Neural cell (in vitro differentiated cells): ENCODE data around the gene ZCWPW2. TPM values are rescaled to one million over a fixed set of nuclear protein-coding genes. Genes with fewer than 3 reads are reported as not detected.

Source experiments
- H2AFZ ChIP-seq: fragments of 200-600, 300-800 bp; sonication (generic), shearing (Covaris generic); 2 replicates; pipeline ENCODE4 v1.6.0; 2014; ENCODE audit warnings: low read depth, mild to moderate bottlenecking, antibody characterized with exemption, low read length, moderate library complexity
- H3F3A ChIP-seq: fragments of 200-600 bp; shearing (Covaris generic); 2 replicates; pipeline ENCODE4 v1.6.1; 2016; ENCODE audit warnings: mild to moderate bottlenecking, moderate library complexity, mixed read lengths, antibody characterized with exemption, low read length; ENCODE audit not compliant: insufficient read depth, poor library complexity, severe bottlenecking
- H3K27ac ChIP-seq: fragments of 200-600, 300-800 bp; sonication (generic), shearing (Covaris generic); 2 replicates; pipeline ENCODE4 v1.5.1; 2014; ENCODE audit warnings: mild to moderate bottlenecking, low read length, moderate library complexity
- H3K27me3 ChIP-seq: fragments of 300-800, 200-600 bp; sonication (generic), shearing (Covaris generic); 2 replicates; pipeline ENCODE4 v1.6.0; 2014; ENCODE audit warnings: mild to moderate bottlenecking, low read depth, low read length, moderate library complexity; ENCODE audit not compliant: insufficient read depth
- H3K36me3 ChIP-seq: fragments of 300-800, 200-600 bp; sonication (generic), shearing (Covaris generic); 2 replicates; pipeline ENCODE4 v1.5.1; 2014; ENCODE audit warnings: mild to moderate bottlenecking, antibody characterized with exemption, low read length, moderate library complexity; ENCODE audit not compliant: insufficient read depth
- H3K4me2 ChIP-seq: fragments of 300-800, 200-600 bp; sonication (generic), shearing (Covaris generic); 2 replicates; pipeline ENCODE4 v1.6.0; 2014; ENCODE audit warnings: mild to moderate bottlenecking, low read length
- H3K4me3 ChIP-seq: fragments of 300-800, 200-600 bp; sonication (generic), shearing (Covaris generic); 2 replicates; pipeline ENCODE4 v1.5.1; 2014; ENCODE audit warnings: mild to moderate bottlenecking, low read length, moderate library complexity
- H3K79me2 ChIP-seq: fragments of 200-600 bp; shearing (Covaris generic); replicated peaks from 2 replicates; pipeline ENCODE4 v1.6.0; 2014; ENCODE audit warnings: mild to moderate bottlenecking, low read length, moderate library complexity; ENCODE audit not compliant: insufficient read depth
- H3K9ac ChIP-seq: fragments of 300-800, 200-600 bp; sonication (generic), shearing (Covaris generic); 2 replicates; pipeline ENCODE4 v1.6.1; 2016; ENCODE audit warnings: mild to moderate bottlenecking, low read length, mixed read lengths
- H3K9me2 ChIP-seq: fragments of 200-600 bp; shearing (Covaris generic); 2 replicates; pipeline ENCODE4 v1.6.1; 2016; ENCODE audit warnings: mild to moderate bottlenecking, low read length, mixed read lengths; ENCODE audit not compliant: insufficient read depth
- H3K9me3 ChIP-seq: fragments of 200-600, 300-800 bp; sonication (generic), shearing (Covaris generic); 2 replicates; pipeline ENCODE4 v1.6.1; 2016; ENCODE audit warnings: mild to moderate bottlenecking, mixed run types, low read length, moderate library complexity, mixed read lengths
- H4K20me1 ChIP-seq: fragments of 200-600 bp; shearing (Covaris generic); 2 replicates; pipeline ENCODE4 v1.6.1; 2016; ENCODE audit warnings: mild to moderate bottlenecking, mixed run types; ENCODE audit not compliant: insufficient read depth
- CTCF ChIP-seq: fragments of 450-650 bp; IDR thresholded peaks from 2 replicates; pipeline ENCODE4 v1.5.1; 2014; ENCODE audit warnings: antibody characterized with exemption, mild to moderate bottlenecking, moderate library complexity; ENCODE audit not compliant: poor library complexity, severe bottlenecking
- EP300 ChIP-seq: fragments of 450-650 bp; conservative IDR thresholded peaks from 2 replicates; pipeline ENCODE4 v1.6.1; 2014; ENCODE audit warnings: antibody characterized with exemption, mild to moderate bottlenecking, moderate library complexity; ENCODE audit not compliant: poor library complexity, severe bottlenecking
- EZH2 ChIP-seq: fragments of 200-600, 300-800 bp; shearing (Covaris generic), sonication (generic); IDR thresholded peaks from 2 replicates; pipeline ENCODE4 v1.6.1; 2014; ENCODE audit warnings: antibody characterized with exemption, low read length, borderline replicate concordance, mild to moderate bottlenecking; ENCODE audit not compliant: insufficient read depth, poor library complexity, severe bottlenecking
- MXI1 ChIP-seq: fragments of 450-650 bp; conservative IDR thresholded peaks from 2 replicates; pipeline ENCODE4 v1.6.1; 2014; ENCODE audit warnings: antibody characterized with exemption, mild to moderate bottlenecking; ENCODE audit not compliant: poor library complexity, severe bottlenecking
- POLR2AphosphoS5 ChIP-seq: IDR thresholded peaks from 2 replicates; pipeline ENCODE4 v1.6.1; 2012
- RAD21 ChIP-seq: fragments of 450-650 bp; conservative IDR thresholded peaks from 2 replicates; pipeline ENCODE4 v1.6.1; 2014; ENCODE audit warnings: antibody characterized with exemption, mild to moderate bottlenecking, moderate library complexity
- REST ChIP-seq: IDR thresholded peaks from 2 replicates; pipeline ENCODE4 v1.6.1; 2012; ENCODE audit warnings: borderline replicate concordance
- SMC3 ChIP-seq: fragments of 450-650 bp; conservative IDR thresholded peaks from 2 replicates; pipeline ENCODE4 v1.6.1; 2014; ENCODE audit warnings: antibody characterized with exemption, mild to moderate bottlenecking, moderate library complexity; ENCODE audit not compliant: poor library complexity
- TAF1 ChIP-seq: IDR thresholded peaks from 2 replicates; pipeline ENCODE4 v1.6.1; 2012; ENCODE audit warnings: low read depth
- polyA plus RNA-seq: library from polyadenylated mRNA; depleted of rRNA; stranded (reverse); fragments of >200 nt; gene quantifications from 2 replicates; pipeline ENCODE4 v1.2.3, GENCODE V29; 2014

The ZCWPW2 gene
- polyA plus RNA-seq, 1 donor from 2014 or later: 0.48 TPM

GRCh38 chr3:28335246-28335645 is 13.3 kb upstream of the ZCWPW2 start:
- TF ChIP-seq TAF1: no peak
- no peak for TF ChIP-seq SMC3
- Histone ChIP-seq H3K36me3 (no peaks in the 10 kb centered on the region), H3K4me3 (no peak overlapping the region), H3K9me3 (no peaks in the 10 kb centered on the region), H4K20me1 (no peaks in the 10 kb centered on the region), H2AFZ (no peak overlapping the region), H3K9me2 (no peaks in the 10 kb centered on the region), H3K27ac (no peak overlapping the region), H3F3A (no peaks in the 10 kb centered on the region), H3K79me2 (no peaks in the 10 kb centered on the region), H3K4me2 (no peak overlapping the region), H3K9ac (no peak overlapping the region), H3K27me3 (no peaks in the 10 kb centered on the region)

- no peak overlapping the region for H3K4me3 ChIP-seq
- H2AFZ ChIP-seq: no peak overlapping the region
- H3K27ac ChIP-seq: no peak overlapping the region
- no peaks in the 10 kb centered on the region for H4K20me1 ChIP-seq
- no peaks in the 10 kb centered on the region for H3K27me3 ChIP-seq
- no peak for TF ChIP-seq REST
- TF ChIP-seq TAF1: no peak
- TF ChIP-seq SMC3: no peak
- no peak for TF ChIP-seq MXI1
- TF ChIP-seq RAD21: no peak
- no peak for TF ChIP-seq CTCF
- no peak for TF ChIP-seq EP300
- no peak for TF ChIP-seq EZH2
- no peak for TF ChIP-seq POLR2AphosphoS5
- no peaks in the 10 kb centered on the region for H3F3A ChIP-seq
- H3K4me2 ChIP-seq: no peak overlapping the region
- no peaks in the 10 kb centered on the region for H3K36me3 ChIP-seq
- H3K9ac ChIP-seq: no peak overlapping the region
- H3K9me2 ChIP-seq: no peaks in the 10 kb centered on the region
- H3K79me2 ChIP-seq: no peaks in the 10 kb centered on the region
- H3K9me3 ChIP-seq: no peaks in the 10 kb centered on the region
Observed at GRCh38 chr3:28337230-28337629, 11.3 kb upstream of the ZCWPW2 start.

GRCh38 chr3:28343144-28343543 is 5.4 kb upstream of the ZCWPW2 start:
- no peaks in the 10 kb centered on the region for H3K9me3 ChIP-seq
- no peaks in the 10 kb centered on the region for H3K9me2 ChIP-seq
- no peak overlapping the region for H3K4me2 ChIP-seq
- H3K79me2 ChIP-seq: peaks cover 41% of the 10 kb centered on the region
- H3K27ac ChIP-seq: no peak overlapping the region
- H3K9ac ChIP-seq: no peak overlapping the region
- H4K20me1 ChIP-seq: no peaks in the 10 kb centered on the region
- TF ChIP-seq MXI1 (no peak), TAF1 (no peak), RAD21 (no peak), POLR2AphosphoS5 (no peak), REST (no peak), SMC3 (no peak), EZH2 (no peak), EP300 (no peak), CTCF (no peak)
- no peak overlapping the region for H3K4me3 ChIP-seq
- no peak overlapping the region for H2AFZ ChIP-seq
- H3F3A ChIP-seq: no peaks in the 10 kb centered on the region
- H3K36me3 ChIP-seq: no peaks in the 10 kb centered on the region
- no peaks in the 10 kb centered on the region for H3K27me3 ChIP-seq
